CD4-positive, alpha-beta T cell treated with Interleukin-17A for 1 hour (primary cell): ENCODE measurements around the gene UTY.
"Not testable (repeated sequence)": the region's sequence is repeated elsewhere in the genome, so short reads cannot be mapped to it uniquely, and the experiment has no call there.

ENCODE experiments used
- DNase-seq: peaks from one replicate; pipeline ENCODE4 v3.0.0-alpha.2; 2020

The UTY gene

GRCh38 chrY:13296176-13296890, 183.5 kb downstream of the UTY start:
- DNase-seq = no peak

GRCh38 chrY:13295026-13295425, 184.8 kb downstream of the UTY start:
- DNase-seq = no peak

GRCh38 chrY:13291199-13291598, 188.6 kb downstream of the UTY start:
- DNase-seq = no peak

- DNase-seq = not testable (repeated sequence)
Observed at GRCh38 chrY:13282151-13283054, 197.4 kb downstream of the UTY start.

- no peak for DNase-seq
Observed at GRCh38 chrY:13279561-13279960, 200.3 kb downstream of the UTY start.

- DNase-seq = no peak
Observed at GRCh38 chrY:13271706-13272105, 208.1 kb downstream of the UTY start.

- not testable (repeated sequence) for DNase-seq
Observed at GRCh38 chrY:13253941-13254440, 225.8 kb downstream of the UTY start.

- no peak for DNase-seq
Observed at GRCh38 chrY:13250421-13250820, 229.4 kb downstream of the UTY start.

- no peak for DNase-seq
Observed at GRCh38 chrY:13243716-13244115, 236.1 kb downstream of the UTY start.

GRCh38 chrY:13233901-13234300, 245.9 kb downstream of the UTY start:
- no peak for DNase-seq

- no peak for DNase-seq
Observed at GRCh38 chrY:13233118-13233517, 246.7 kb downstream of the UTY start.

- no peak for DNase-seq
Observed at GRCh38 chrY:13227354-13227953, 252.4 kb downstream of the UTY start.

GRCh38 chrY:13210961-13211646, 268.7 kb downstream of the UTY start:
- no peak for DNase-seq

GRCh38 chrY:13205214-13205613, 274.6 kb downstream of the UTY start:
- no peak for DNase-seq
